ENCODE data around the gene UTP14C.

UTP14C gene

DNA sequence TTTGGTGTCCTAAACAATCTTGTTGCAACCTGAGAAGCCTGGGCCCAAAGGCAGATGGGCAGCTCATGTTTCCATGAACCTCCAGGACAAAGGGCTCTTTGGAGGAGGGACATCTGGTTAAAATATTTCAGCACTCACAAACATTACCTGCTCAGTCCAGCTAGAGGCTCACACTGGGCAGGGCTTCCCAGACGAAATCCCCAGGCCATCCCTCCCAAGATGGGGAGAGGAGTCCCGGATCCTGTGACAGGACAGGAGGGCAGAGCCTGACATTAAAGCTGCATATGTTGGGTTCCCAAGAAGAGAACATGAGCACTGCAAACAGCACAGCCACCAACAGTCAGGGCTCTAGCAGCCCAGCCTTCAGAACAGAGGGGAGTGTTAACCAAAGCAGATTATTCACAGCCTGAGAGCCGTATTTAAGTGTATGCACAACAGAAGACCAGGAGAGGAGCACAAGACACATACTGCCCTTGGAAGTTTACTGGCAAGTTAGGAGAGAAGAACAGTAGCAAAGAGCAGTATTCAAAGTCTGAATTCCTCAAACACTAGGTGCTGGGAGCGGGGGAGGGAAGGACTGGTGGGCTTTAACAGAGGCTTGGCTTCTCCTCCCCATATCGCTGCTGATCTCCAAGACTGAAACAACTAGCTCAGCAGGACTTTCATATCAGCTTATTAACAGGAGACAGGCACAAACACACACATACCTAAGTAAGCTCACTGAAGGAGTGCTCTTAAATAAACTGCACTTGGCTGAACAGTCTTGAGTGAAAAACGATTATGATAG, 25.6 kb upstream of the UTP14C start:
- Histone ChIP-seq H3K27ac (no peak overlapping the region), H3K4me3 (no peak overlapping the region)
- no peak for DNase-seq (ENCODE audit: low spot score)
- TF ChIP-seq CTCF (IDR thresholded peaks at IDR 0.05) = no peak

GRCh38 chr13:51999510-51999911, 25.0 kb upstream of the UTP14C start:
- TF ChIP-seq CTCF (IDR thresholded peaks at IDR 0.05) = no peak
- no peak for DNase-seq (ENCODE audit: low spot score)
- Histone ChIP-seq H3K27ac (no peak overlapping the region), H3K4me3 (no peak overlapping the region)

DNA sequence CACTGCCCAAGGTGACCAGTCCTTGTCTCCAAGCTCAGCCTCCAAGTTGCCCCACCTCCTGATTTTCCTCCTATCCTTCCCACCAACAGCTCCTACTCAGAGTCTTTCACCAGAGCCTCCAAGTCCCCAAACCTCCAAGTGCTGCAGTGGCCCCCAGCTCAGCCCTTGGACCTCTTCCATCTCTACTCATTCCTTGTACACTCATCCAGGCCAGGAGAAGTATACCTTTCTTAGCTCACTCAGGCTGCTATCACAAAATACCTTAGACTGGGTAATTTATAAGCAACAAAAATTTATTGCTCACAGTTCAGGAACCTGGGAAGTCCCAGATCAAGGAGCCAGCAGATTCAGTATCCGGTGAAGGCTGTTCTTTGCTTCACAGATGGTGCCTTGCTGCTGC, 24.6 kb upstream of the UTP14C start:
- Histone ChIP-seq H3K4me3 (no peak overlapping the region), H3K27ac (no peak overlapping the region)
- DNase-seq (ENCODE audit: low spot score) = no peak
- no peak for TF ChIP-seq CTCF (IDR thresholded peaks at IDR 0.05)

DNA sequence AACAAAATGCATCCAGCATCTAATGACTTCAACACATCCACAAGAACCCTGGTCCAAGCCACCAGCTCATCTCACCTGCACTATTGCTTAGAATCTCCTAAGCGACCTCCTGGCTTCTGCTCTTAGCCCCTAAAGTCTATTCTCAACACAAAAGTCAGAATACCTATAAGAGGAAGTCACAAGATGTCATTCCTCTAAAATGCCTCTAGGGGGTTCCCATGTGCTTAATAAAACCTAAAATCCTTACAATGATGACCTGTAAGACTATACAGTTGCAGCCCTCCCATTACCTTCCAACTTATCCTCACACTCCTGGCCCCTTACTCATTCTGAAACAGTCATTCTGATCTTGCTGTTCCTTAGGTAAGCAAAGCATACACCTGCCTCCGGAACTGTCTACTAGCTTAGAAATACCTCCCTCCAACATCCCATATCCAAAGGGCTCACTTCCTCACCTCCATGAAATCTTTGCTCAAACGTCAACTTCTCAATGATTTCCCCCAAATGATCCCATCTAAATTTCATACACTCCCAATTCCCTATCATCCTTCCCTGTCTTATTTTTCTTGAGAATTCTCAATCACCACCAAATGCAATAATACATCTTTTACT, 23.3 kb upstream of the UTP14C start:
- DNase-seq (ENCODE audit: low spot score) = no peak
- no peak overlapping the region for H3K27ac ChIP-seq
- H3K4me3 ChIP-seq = no peak overlapping the region
- TF ChIP-seq CTCF (IDR thresholded peaks at IDR 0.05) = peak; percentile 49

GRCh38 chr13:52002361-52002760, 22.1 kb upstream of the UTP14C start:
- no peak overlapping the region for H3K4me3 ChIP-seq
- no peak for DNase-seq (ENCODE audit: low spot score)
- no peak for TF ChIP-seq CTCF (IDR thresholded peaks at IDR 0.05)
- H3K27ac ChIP-seq = no peak overlapping the region

DNA sequence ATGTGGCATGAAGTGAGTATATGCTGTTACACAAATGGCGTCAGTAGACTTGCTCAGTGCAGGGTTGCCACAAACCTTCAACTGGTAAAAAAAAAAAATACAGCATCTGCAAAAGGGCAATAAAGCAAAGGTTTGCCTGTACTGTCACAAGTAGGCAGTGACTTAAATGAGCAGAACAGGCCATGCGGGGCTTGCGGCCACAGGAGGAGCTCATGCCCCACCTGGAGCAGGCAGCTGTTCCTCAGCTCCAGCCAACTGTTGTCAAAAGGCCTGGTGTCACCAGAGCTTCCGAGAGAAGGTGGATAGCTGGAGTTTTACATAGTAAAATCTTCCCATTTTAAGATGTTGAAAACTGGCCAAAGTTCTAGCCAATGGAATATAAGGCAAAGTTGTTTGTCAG, 20.9 kb upstream of the UTP14C start:
- DNase-seq (ENCODE audit: low spot score) = no peak
- H3K4me3 ChIP-seq = no peak overlapping the region
- TF ChIP-seq CTCF (IDR thresholded peaks at IDR 0.05) = no peak
- no peak overlapping the region for H3K27ac ChIP-seq
